ENCODE results near the gene DYRK3.

GRCh38 chr1:206658264-206658980 lies 23.1 kb downstream of the DYRK3 start:
- peak; percentile 13 for TF ChIP-seq POLR2A (IDR thresholded peaks at IDR 0.05; ENCODE audit: low read length)
- no peak for TF ChIP-seq GATA1 (IDR thresholded peaks at IDR 0.05; ENCODE audit: low read depth, low read length)
